Body of pancreas (tissue), 4 donors: ENCODE measurements around the gene IP6K2.
"Not testable (repeated sequence)": the region's sequence is repeated elsewhere in the genome, so short reads cannot be mapped to it uniquely, and the experiment has no call there.

ENCODE experiments used
- CTCF ChIP-seq, 7 experiments: fragments of 450-650 bp in 4 of 7; fragments of 200-600 bp in 3 of 7; sonication (generic) in 3 of 7; IDR thresholded peaks; one replicate each; pipeline ENCODE4 v1.5.1; 2016 to 2019; ENCODE audit warnings: antibody characterized with exemption in 7 of 7
- POLR2A ChIP-seq, 3 donors: fragments of 450-650 bp; IDR thresholded peaks; one replicate each; pipeline ENCODE4 v1.6.1; 2016; ENCODE audit warnings: antibody characterized with exemption in 3 of 3, mild to moderate bottlenecking in 2 of 3

DNA sequence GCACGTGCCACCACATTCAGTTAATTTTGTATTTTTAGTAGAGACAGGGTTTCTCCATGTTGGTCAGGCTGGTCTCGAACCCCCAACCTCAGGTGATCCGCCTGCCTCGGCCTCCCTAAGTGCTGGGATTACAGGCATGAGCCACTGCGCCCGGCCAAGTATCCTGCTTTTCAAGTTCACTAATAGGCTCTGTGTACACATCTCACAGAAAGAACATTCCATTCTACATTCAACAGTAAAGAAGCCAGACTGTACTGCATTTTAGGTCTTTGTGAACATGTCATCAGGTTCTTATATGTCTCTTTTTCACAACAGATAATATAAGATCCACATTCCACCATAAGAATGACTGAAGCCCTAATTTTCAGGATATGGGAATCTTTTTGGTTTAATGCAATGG, 42.5 kb upstream of the IP6K2 start:
- not testable (repeated sequence) for TF ChIP-seq POLR2A, CTCF (IDR thresholded peaks at IDR 0.05)
